ENCODE measurements around the gene CACNA1G.

- TF ChIP-seq EZH2 (IDR thresholded peaks at IDR 0.05) (no peak), CTCF (IDR thresholded peaks at IDR 0.05) (no peak), EZH2phosphoT487 (IDR thresholded peaks at IDR 0.05) (no peak)
Observed at GRCh38 chr17:50621574-50622031, 61.1 kb downstream of the CACNA1G start.
